Smooth muscle cell (in vitro differentiated cells): Measurements from ENCODE around the gene CLDN19. TPM values are rescaled to one million over a fixed set of nuclear protein-coding genes. Genes with fewer than 3 reads are reported as not detected.

Experiments used
- DNase-seq: peaks from one replicate; lab custom pipeline; 2025; ENCODE audit not compliant: unreplicated experiment; lab: John Stamatoyannopoulos, UW
- H2AFZ ChIP-seq: fragments of 200-600 bp; sonication (generic); 2 replicates; pipeline ENCODE4 v1.6.0; 2016; ENCODE audit warnings: antibody characterized with exemption, low read depth, mild to moderate bottlenecking
- H3F3A ChIP-seq: fragments of 200-600 bp; sonication (generic); 2 replicates; pipeline ENCODE4 v1.6.0; 2017; ENCODE audit warnings: antibody characterized with exemption, low read depth
- H3K27ac ChIP-seq: fragments of 200-600 bp; sonication (generic); 2 replicates; pipeline ENCODE4 v1.5.1; 2016; ENCODE audit warnings: low read depth, mild to moderate bottlenecking
- H3K27me3 ChIP-seq: fragments of 200-600 bp; sonication (generic); 2 replicates; pipeline ENCODE4 v1.6.1; 2016; ENCODE audit warnings: low read depth, mild to moderate bottlenecking
- H3K36me3 ChIP-seq: fragments of 200-600 bp; sonication (generic); 2 replicates; pipeline ENCODE4 v1.5.1; 2016; ENCODE audit warnings: low read depth
- H3K4me1 ChIP-seq: fragments of 200-600 bp; sonication (generic); 2 replicates; pipeline ENCODE4 v1.5.1; 2016; ENCODE audit warnings: low read depth
- H3K4me2 ChIP-seq: fragments of 200-600 bp; sonication (generic); 2 replicates; pipeline ENCODE4 v1.6.0; 2016; ENCODE audit warnings: mild to moderate bottlenecking
- H3K4me3 ChIP-seq: fragments of 200-600 bp; sonication (generic); 2 replicates; pipeline ENCODE4 v1.5.1; 2016; ENCODE audit warnings: mild to moderate bottlenecking
- H3K79me2 ChIP-seq: fragments of 200-600 bp; sonication (generic); 2 replicates; pipeline ENCODE4 v1.6.0; 2016; ENCODE audit warnings: low read depth, mild to moderate bottlenecking
- H3K9ac ChIP-seq: fragments of 200-600 bp; sonication (generic); 2 replicates; pipeline ENCODE4 v1.6.0; 2016; ENCODE audit warnings: low read depth
- H3K9me3 ChIP-seq: fragments of 200-600 bp; sonication (generic); replicated peaks from 2 replicates; pipeline ENCODE4 v1.5.1; 2016; ENCODE audit warnings: low read depth
- H4K20me1 ChIP-seq: fragments of 200-600 bp; sonication (generic); 2 replicates; pipeline ENCODE4 v1.6.0; 2016; ENCODE audit warnings: low read depth
- CTCF ChIP-seq: fragments of 200-600 bp; sonication (generic); IDR thresholded peaks from 2 replicates; pipeline ENCODE4 v1.5.1; 2017; ENCODE audit warnings: borderline replicate concordance, mild to moderate bottlenecking, antibody characterized with exemption; ENCODE audit not compliant: insufficient read depth, poor library complexity, severe bottlenecking
- WGBS: methylation state at CpG from one replicate; pipeline ENCODE4 v1.1.7; 2016; ENCODE audit warnings: low lambda C conversion rate; 5-methylcytosine and 5-hydroxymethylcytosine counted together
- polyA plus RNA-seq: library from polyadenylated mRNA; unstranded; fragments of >200 nt; fragmentation: Nextera tagmentation; extraction: Ambion mirVana; gene quantifications from 2 replicates; pipeline ENCODE4 v1.2.1, GENCODE V29; 2016
- total RNA-seq: library from RNA; depleted of rRNA; stranded (reverse); fragments of >200 nt; gene quantifications from 2 replicates; pipeline ENCODE4 v1.2.3, GENCODE V29; 2014

Gene CLDN19
- total and polyA plus RNA-seq, 2 experiments from 2014 or later = 0.67 to 2.4 TPM

GRCh38 chr1:42761567-42761966, 21.5 kb upstream of the CLDN19 start:
- H4K20me1 ChIP-seq = peaks cover 86% of the 10 kb centered on the region
- TF ChIP-seq CTCF = no peak

GRCh38 chr1:42759114-42759513, 19.1 kb upstream of the CLDN19 start:
- peaks cover 82% of the 10 kb centered on the region for H4K20me1 ChIP-seq
- TF ChIP-seq CTCF = no peak
- peaks cover 41% of the 10 kb centered on the region for H3K79me2 ChIP-seq
- no peaks in the 10 kb centered on the region for H3K4me1 ChIP-seq
- no peak overlapping the region for H3K4me3 ChIP-seq
- no peak overlapping the region for H3K4me2 ChIP-seq
- peaks cover 4% of the 10 kb centered on the region for H3F3A ChIP-seq
- DNase-seq = no peak
- H2AFZ ChIP-seq = no peak overlapping the region
- no peaks in the 10 kb centered on the region for H3K9me3 ChIP-seq
- no peak overlapping the region for H3K9ac ChIP-seq
- peaks cover 24% of the 10 kb centered on the region for H3K36me3 ChIP-seq
- WGBS = 84% methylated on average over 9 of the region's 9 CpGs
- no peak overlapping the region for H3K27ac ChIP-seq
- H3K27me3 ChIP-seq = no peaks in the 10 kb centered on the region

More at GRCh38 chr1:42761567-42761966, 21.5 kb upstream of the CLDN19 start:
- H3K4me2 ChIP-seq = no peak overlapping the region
- no peak for DNase-seq
- 98% methylated on average over 4 of the region's 4 CpGs for WGBS
- no peaks in the 10 kb centered on the region for H3K27me3 ChIP-seq
- H3K4me1 ChIP-seq = no peaks in the 10 kb centered on the region
- no peak overlapping the region for H3K27ac ChIP-seq
- H3K9ac ChIP-seq = no peak overlapping the region
- H2AFZ ChIP-seq = no peak overlapping the region
- peaks cover 12% of the 10 kb centered on the region for H3F3A ChIP-seq
- peaks cover 62% of the 10 kb centered on the region for H3K79me2 ChIP-seq
- no peak overlapping the region for H3K4me3 ChIP-seq
- H3K9me3 ChIP-seq = no peaks in the 10 kb centered on the region
- peaks cover 24% of the 10 kb centered on the region for H3K36me3 ChIP-seq

- Histone ChIP-seq H3F3A (peaks cover 4% of the 10 kb centered on the region), H3K9me3 (no peaks in the 10 kb centered on the region), H3K9ac (no peak overlapping the region), H3K4me2 (no peak overlapping the region), H2AFZ (no peak overlapping the region), H3K27ac (no peak overlapping the region), H3K4me3 (no peak overlapping the region), H3K79me2 (peaks cover 36% of the 10 kb centered on the region), H3K4me1 (no peaks in the 10 kb centered on the region), H3K36me3 (peaks cover 24% of the 10 kb centered on the region), H3K27me3 (no peaks in the 10 kb centered on the region), H4K20me1 (peaks cover 80% of the 10 kb centered on the region)
- TF ChIP-seq CTCF = no peak
- no peak for DNase-seq
- 96% methylated on average over 3 of the region's 3 CpGs for WGBS
Measured at GRCh38 chr1:42758641-42759040, 18.6 kb upstream of the CLDN19 start.

- no peak for TF ChIP-seq CTCF
- H3K9me3 ChIP-seq = no peaks in the 10 kb centered on the region
- no peak overlapping the region for H3K4me2 ChIP-seq
- peaks cover 8% of the 10 kb centered on the region for H3F3A ChIP-seq
- DNase-seq = no peak
- peaks cover 80% of the 10 kb centered on the region for H4K20me1 ChIP-seq
- H2AFZ ChIP-seq = no peak overlapping the region
- no peak overlapping the region for H3K27ac ChIP-seq
- no peak overlapping the region for H3K9ac ChIP-seq
- peaks cover 30% of the 10 kb centered on the region for H3K36me3 ChIP-seq
- H3K79me2 ChIP-seq = peaks cover 29% of the 10 kb centered on the region
- H3K4me1 ChIP-seq = no peaks in the 10 kb centered on the region
- H3K27me3 ChIP-seq = no peaks in the 10 kb centered on the region
- no peak overlapping the region for H3K4me3 ChIP-seq
Measured at GRCh38 chr1:42757892-42758275, 17.8 kb upstream of the CLDN19 start.
